Activated naive CD8-positive, alpha-beta T cell treated with anti-CD3 and anti-CD28 coated beads, Interleukin-2, amount 10 ng/mL, durations not matched to agents 7 days and 5 days (primary cell): ENCODE results near the gene ZBTB7C. TPM values are rescaled to one million over a fixed set of nuclear protein-coding genes. Genes with fewer than 3 reads are reported as not detected.
A peak's percentile ranks its signal among the peaks of the same experiment; 100 is the strongest.

Experiments
- ATAC-seq: fragments of 150-1000 bp; cut with Tn5 transposase; one replicate; pipeline ENCODE4 v1.10.0; 2021; ENCODE audit warnings: low read depth, moderate library complexity
- POLR2A ChIA-PET: fragments of 350-600 bp; sonication (Branson Sonifier 250); formaldehyde crosslinking; loops from one replicate; lab custom pipeline; 2021; ENCODE audit warnings: antibody characterized with exemption; lab: Charles Lee
- DNase-seq: peaks from one replicate; pipeline ENCODE4 v3.0.0; 2021
- H3K27ac Mint-ChIP-seq: one replicate; pipeline ENCODE4 v1.8.0; 2022; ENCODE audit warnings: mild to moderate bottlenecking, mixed read lengths
- H3K27me3 Mint-ChIP-seq: one replicate; pipeline ENCODE4 v1.8.0; 2022; ENCODE audit warnings: mild to moderate bottlenecking, moderate library complexity, mixed read lengths
- H3K36me3 Mint-ChIP-seq: one replicate; pipeline ENCODE4 v1.8.0; 2021; ENCODE audit warnings: mild to moderate bottlenecking, mixed read lengths
- H3K4me1 Mint-ChIP-seq: one replicate; pipeline ENCODE4 v1.8.0; 2021; ENCODE audit warnings: mixed read lengths
- H3K4me3 Mint-ChIP-seq: one replicate; pipeline ENCODE4 v1.8.0; 2022; ENCODE audit warnings: mild to moderate bottlenecking, moderate library complexity, mixed read lengths
- H3K9me3 Mint-ChIP-seq: one replicate; pipeline ENCODE4 v1.8.0; 2021; ENCODE audit warnings: mixed read lengths
- total RNA-seq, 2 experiments: library from RNA; stranded (reverse); gene quantifications; one replicate each; pipeline ENCODE4 v1.2.3, GENCODE V29; 2021

ZBTB7C gene
- total RNA-seq, 2 experiments from 2014 or later = not detected

DNA sequence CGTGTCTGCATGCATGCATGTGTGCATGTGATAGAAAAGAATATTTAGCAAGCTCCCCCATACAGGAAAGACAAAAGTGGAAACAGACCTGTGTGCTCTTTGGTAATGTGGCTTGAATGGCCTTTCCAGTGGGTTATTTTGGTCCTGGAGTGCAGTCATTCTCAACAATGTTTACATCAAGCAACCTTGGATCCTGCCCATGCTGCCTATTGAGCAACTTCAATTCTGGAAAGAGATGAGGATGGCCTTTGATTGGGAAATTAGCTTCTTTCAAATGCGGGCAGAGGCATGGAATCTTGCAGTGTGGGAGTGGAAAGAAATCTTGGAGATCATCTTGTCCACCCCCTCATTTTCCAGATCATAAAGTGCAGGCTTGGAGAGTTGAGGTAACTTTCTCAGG, 391.5 kb downstream of the ZBTB7C start:
- Mint-ChIP-seq H3K27ac (no peak overlapping the region), H3K4me1 (peaks cover 2% of the 10 kb centered on the region), H3K9me3 (peaks cover 1% of the 10 kb centered on the region), H3K36me3 (no peaks in the 10 kb centered on the region), H3K27me3 (peaks cover 36% of the 10 kb centered on the region), H3K4me3 (no peak overlapping the region)
- POLR2A ChIA-PET = no interaction called here
- no peak for DNase-seq
- ATAC-seq = no peak

DNA sequence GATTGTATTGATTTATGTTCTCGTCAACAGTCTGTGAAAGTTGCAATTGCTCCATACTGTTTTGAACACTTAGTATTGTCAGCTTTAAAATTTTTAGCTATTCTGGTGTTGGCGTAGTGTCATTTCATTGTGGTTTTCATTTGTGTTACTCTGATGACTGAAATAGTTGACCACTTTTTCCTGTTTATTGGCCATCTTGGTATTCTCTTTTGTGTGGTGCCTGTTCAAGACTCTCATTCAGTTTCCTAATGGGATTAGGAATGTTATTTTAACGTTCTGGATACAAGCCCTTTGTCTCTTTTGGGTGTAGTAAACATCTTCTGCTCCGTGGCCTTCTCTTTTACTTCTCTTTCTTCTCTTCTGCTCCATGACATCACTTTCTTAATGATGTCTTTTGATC, 396.0 kb downstream of the ZBTB7C start:
- no peak overlapping the region for H3K27ac Mint-ChIP-seq
- H3K36me3 Mint-ChIP-seq = no peaks in the 10 kb centered on the region
- ATAC-seq (no peak), DNase-seq (no peak)
- peaks cover 8% of the 10 kb centered on the region for H3K4me1 Mint-ChIP-seq
- POLR2A ChIA-PET = no interaction called here
- H3K27me3 Mint-ChIP-seq = peaks cover 44% of the 10 kb centered on the region
- H3K4me3 Mint-ChIP-seq = no peak overlapping the region
- H3K9me3 Mint-ChIP-seq = peaks cover 1% of the 10 kb centered on the region

DNA sequence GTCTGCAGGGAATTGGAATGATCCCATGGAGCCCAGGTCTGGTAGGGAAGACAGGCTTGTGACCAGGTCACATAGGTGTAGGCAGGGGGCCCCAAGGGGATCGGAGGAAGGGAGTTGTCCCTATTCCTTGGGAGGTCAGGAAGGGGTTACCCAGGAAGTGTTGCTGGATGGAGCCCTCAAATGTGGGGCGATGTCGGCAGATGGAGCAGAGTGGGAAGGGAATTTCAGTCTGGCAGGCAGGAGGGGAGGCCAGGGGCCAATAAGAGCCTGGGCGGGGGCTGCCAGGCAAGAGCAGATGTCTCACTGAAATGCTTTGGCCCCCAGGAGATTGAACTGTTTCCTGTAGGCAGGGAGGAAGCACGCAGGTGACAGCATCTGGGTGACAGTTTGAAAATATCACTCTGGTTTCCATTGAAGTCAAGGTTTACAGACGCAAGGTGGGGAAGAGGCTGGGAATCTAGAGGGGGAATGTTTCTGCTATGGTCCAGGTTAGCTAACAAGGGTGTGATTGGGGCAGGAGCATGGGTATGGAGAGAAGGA, 397.2 kb downstream of the ZBTB7C start:
- H3K27me3 Mint-ChIP-seq = peaks cover 44% of the 10 kb centered on the region
- H3K9me3 Mint-ChIP-seq = peaks cover 1% of the 10 kb centered on the region
- no peaks in the 10 kb centered on the region for H3K36me3 Mint-ChIP-seq
- DNase-seq = no peak
- no peak overlapping the region for H3K4me3 Mint-ChIP-seq
- H3K4me1 Mint-ChIP-seq = peaks cover 8% of the 10 kb centered on the region
- POLR2A ChIA-PET = no interaction called here
- no peak for ATAC-seq
- no peak overlapping the region for H3K27ac Mint-ChIP-seq

DNA sequence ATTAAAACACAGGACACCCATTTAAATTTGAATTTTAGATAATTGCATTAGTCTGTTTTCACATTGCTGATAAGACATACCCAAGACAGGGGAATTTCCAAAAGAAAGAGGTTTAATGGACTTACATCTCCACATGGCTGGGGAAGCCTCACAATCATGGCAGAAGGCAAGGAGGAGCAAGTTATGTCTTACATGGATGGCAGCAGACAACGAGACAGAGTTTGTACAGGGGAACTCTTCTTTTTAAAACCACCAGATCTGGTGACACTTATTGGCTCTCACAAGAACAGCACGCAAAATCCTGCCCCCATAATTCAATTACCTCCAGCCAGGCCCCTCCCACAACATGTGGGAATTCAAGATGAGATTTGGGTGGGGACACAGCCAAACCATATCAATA, 398.9 kb downstream of the ZBTB7C start:
- ATAC-seq = no peak
- no peak for DNase-seq
- H3K27ac Mint-ChIP-seq = no peak overlapping the region
- H3K4me3 Mint-ChIP-seq = no peak overlapping the region
- H3K36me3 Mint-ChIP-seq = no peaks in the 10 kb centered on the region
- peaks cover 43% of the 10 kb centered on the region for H3K27me3 Mint-ChIP-seq
- POLR2A ChIA-PET = no interaction called here
- peaks cover 1% of the 10 kb centered on the region for H3K9me3 Mint-ChIP-seq
- peaks cover 8% of the 10 kb centered on the region for H3K4me1 Mint-ChIP-seq

DNA sequence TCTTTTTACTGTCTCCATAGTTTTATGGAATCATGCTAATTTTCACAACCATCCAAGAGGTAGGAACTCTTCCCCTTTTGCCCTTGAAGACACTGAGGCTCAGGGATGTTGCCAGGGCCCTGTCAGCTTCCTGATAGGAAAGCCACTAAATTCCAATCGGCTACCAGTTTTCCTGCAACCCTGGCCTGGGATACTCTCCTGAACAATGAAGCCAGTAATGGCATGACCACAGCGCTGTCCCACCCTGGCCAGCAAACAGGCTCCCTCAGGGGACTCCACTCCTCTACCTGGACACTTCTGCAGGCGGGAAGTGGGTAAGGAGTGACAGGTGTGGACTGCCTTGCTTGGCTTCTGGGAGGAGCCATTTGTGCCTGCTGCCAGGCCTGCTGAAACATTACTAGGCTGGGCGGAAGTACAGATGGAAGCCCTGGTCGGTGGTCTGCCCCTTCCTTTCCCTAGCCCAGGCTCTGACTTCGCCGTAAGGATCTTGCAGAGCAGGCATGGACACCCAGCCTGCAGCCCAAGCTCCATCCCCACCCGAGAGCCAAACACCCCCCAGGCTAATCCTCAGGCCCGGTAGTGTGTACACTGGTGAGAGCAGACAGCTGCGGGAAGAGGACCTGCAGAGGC, 400.0 kb downstream of the ZBTB7C start:
- Mint-ChIP-seq H3K9me3 (no peaks in the 10 kb centered on the region), H3K27me3 (peaks cover 36% of the 10 kb centered on the region), H3K4me1 (peaks cover 11% of the 10 kb centered on the region), H3K36me3 (no peaks in the 10 kb centered on the region), H3K27ac (peak overlapping the region; percentile 43), H3K4me3 (peak overlapping the region; percentile 75)
- ATAC-seq = no peak
- DNase-seq = no peak
- POLR2A ChIA-PET = no interaction called here

DNA sequence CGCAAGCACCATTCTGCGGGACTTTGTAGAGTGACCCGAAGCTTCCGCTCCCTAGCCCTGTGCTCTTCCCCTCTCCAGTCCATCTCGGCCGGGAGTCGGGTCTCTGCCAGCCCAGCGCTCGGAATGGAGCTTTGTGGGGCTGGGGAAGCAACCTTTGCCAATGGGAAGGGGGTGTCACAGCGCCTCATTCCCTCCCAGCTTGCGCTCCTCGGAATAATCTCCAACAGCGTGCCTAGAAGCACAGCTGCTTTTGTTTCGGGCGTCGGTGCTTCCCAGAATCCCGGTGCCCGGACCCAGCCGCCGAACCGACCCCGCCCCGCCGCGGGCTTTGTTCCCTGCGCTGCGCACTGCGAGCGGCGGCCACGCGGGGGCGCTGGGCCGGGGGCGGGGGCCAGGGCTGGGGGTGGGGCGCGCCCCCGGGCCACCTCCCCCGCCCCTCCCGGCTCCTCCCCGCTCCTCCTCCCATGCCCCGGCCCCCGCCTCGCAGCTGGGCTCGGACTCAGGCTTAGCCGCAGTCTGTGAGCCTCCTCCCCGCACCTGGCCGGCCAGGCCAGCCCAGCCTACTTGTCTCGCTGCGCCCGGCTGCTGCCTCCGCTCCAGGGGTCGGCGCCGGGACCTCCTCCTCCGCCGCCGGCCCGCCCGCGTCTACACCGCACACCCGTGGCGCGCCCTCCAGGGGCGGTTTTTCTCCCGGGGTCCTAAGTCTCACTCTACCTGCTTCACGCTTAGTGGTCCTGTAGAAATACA, 401.1 kb downstream of the ZBTB7C start:
- DNase-seq (peak; percentile 73), ATAC-seq (peak; percentile 74)
- peaks cover 31% of the 10 kb centered on the region for H3K27me3 Mint-ChIP-seq
- peaks cover 11% of the 10 kb centered on the region for H3K4me1 Mint-ChIP-seq
- no peaks in the 10 kb centered on the region for H3K36me3 Mint-ChIP-seq
- no peaks in the 10 kb centered on the region for H3K9me3 Mint-ChIP-seq
- POLR2A ChIA-PET = no interaction called here
- H3K4me3 Mint-ChIP-seq = peak overlapping the region; percentile 75
- no peak overlapping the region for H3K27ac Mint-ChIP-seq

- H3K27ac Mint-ChIP-seq = no peak overlapping the region
- H3K4me1 Mint-ChIP-seq = peaks cover 11% of the 10 kb centered on the region
- POLR2A ChIA-PET = no interaction called here
- H3K9me3 Mint-ChIP-seq = no peaks in the 10 kb centered on the region
- no peaks in the 10 kb centered on the region for H3K36me3 Mint-ChIP-seq
- ATAC-seq (no peak), DNase-seq (no peak)
- peaks cover 31% of the 10 kb centered on the region for H3K27me3 Mint-ChIP-seq
- no peak overlapping the region for H3K4me3 Mint-ChIP-seq
Measured at GRCh38 chr18:48007381-48007780, 401.8 kb downstream of the ZBTB7C start.

DNA sequence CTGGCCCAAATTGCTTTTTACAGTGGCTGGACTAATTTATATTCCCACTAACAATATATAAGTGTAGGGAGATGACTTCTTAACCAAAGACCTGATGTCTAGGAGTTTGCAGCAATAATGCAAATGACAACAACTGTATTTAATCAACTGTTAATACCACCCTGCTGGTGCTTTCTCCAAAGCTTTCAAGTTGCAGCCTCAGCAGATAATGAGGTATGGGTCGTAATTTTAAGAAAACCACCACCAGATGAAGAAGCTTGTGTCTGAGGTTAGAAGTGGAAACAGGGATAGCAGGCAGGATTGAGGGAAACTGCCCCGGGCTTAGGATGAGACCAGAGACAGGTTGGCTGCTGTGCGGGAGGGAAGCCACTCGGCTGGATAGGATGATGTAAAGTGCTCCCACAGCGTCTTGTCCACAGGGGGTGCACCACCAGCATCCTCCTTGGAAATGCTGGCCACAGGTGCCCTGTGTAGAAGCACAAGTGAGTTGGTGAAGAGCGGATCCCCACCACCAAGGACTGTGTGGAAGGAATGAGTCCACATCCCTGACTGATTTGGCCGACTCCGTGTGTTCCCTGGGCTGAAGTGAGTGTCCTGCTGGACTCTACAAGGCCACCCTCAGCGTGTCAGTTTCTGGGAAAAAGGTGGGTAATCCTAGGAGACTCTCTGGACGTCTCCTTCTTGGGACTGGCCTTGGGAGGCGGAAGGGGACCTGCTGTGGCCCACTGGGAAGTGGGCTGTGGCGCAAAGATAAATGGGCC, 402.6 kb downstream of the ZBTB7C start:
- no peaks in the 10 kb centered on the region for H3K36me3 Mint-ChIP-seq
- H3K27me3 Mint-ChIP-seq = peaks cover 24% of the 10 kb centered on the region
- no peaks in the 10 kb centered on the region for H3K9me3 Mint-ChIP-seq
- peaks cover 8% of the 10 kb centered on the region for H3K4me1 Mint-ChIP-seq
- ATAC-seq (no peak), DNase-seq (no peak)
- peak overlapping the region; percentile 41 for H3K4me3 Mint-ChIP-seq
- POLR2A ChIA-PET = no interaction called here
- no peak overlapping the region for H3K27ac Mint-ChIP-seq

DNA sequence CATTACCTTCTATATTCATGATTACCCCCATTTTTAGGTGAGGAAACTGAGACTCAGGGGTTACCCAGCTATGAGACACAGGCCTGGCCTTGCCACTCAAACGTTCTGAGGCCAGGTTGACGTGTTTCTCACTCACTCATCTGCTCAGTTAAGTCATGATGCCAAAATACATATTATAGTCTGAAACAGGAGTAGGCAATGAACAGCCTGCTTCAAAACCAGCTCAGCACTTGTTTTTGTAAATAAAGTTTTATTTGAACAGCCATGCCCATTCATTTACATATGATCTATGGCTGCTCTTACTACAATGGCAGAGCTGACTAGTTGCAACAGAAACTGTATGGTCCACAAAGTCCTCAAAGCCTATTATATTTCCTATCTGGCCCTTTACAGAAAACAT, 404.6 kb downstream of the ZBTB7C start:
- Mint-ChIP-seq H3K4me1 (peaks cover 8% of the 10 kb centered on the region), H3K9me3 (no peaks in the 10 kb centered on the region), H3K27me3 (peaks cover 11% of the 10 kb centered on the region), H3K36me3 (no peaks in the 10 kb centered on the region), H3K4me3 (no peak overlapping the region), H3K27ac (no peak overlapping the region)
- POLR2A ChIA-PET = no interaction called here
- no peak for ATAC-seq
- DNase-seq = no peak

DNA sequence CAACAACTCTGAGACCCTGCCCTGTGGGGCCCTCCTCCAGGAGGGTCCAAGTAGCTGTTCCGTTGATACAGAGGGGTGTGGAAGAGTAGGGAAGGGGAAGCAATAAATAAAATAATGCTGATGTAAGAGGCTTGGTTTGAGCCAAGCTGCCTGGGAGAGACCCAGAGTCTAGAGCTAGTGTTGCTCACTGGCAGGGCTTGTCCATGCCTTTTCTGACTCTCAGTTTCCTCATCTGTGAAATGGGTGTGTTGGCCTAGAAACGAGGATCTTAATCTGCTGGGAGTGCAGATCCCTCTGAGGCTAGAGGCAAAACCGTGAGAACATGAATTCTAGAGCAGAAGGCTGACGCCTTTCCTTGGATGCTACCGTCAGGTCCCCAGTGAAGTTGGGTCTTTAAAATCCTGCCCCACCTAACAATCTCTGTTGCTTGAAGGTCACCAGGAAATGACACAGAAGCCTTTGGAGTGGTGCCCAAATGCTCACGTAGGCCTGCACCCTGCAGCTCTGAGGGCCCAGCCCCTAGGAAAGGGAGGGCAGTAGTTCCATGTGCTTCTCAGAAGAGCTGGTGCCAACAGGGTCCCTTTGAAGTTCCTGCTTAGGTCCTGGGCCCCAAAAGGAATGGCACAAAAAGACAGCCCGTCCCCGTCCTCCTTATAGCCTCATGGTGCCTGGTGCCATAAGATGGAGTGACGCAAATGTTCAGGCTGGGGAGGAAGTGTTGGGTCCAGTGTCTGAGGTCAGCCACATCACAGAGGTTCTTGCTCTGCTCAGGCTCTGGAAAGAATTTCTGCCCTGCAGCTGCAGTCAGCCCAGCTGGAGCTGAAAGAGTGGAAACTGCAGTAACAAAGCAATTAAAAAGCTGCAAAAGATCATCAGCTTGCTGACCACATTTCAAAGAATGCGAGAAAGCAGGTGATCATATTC, 405.5 kb downstream of the ZBTB7C start:
- H3K9me3 Mint-ChIP-seq = no peaks in the 10 kb centered on the region
- ATAC-seq (peak; percentile 31), DNase-seq (no peak)
- H3K4me3 Mint-ChIP-seq = no peak overlapping the region
- no peaks in the 10 kb centered on the region for H3K36me3 Mint-ChIP-seq
- H3K27me3 Mint-ChIP-seq = peaks cover 6% of the 10 kb centered on the region
- no peak overlapping the region for H3K27ac Mint-ChIP-seq
- peaks cover 5% of the 10 kb centered on the region for H3K4me1 Mint-ChIP-seq
- POLR2A ChIA-PET = no interaction called here

GRCh38 chr18:48002933-48003365, 406.2 kb downstream of the ZBTB7C start:
- Mint-ChIP-seq H3K36me3 (no peaks in the 10 kb centered on the region), H3K4me3 (no peak overlapping the region), H3K9me3 (no peaks in the 10 kb centered on the region), H3K4me1 (peaks cover 5% of the 10 kb centered on the region), H3K27ac (no peak overlapping the region), H3K27me3 (peaks cover 4% of the 10 kb centered on the region)
- ATAC-seq (no peak), DNase-seq (no peak)
- POLR2A ChIA-PET = no interaction called here

- H3K27me3 Mint-ChIP-seq = no peaks in the 10 kb centered on the region
- H3K9me3 Mint-ChIP-seq = peaks cover 6% of the 10 kb centered on the region
- H3K27ac Mint-ChIP-seq = no peak overlapping the region
- ATAC-seq = no peak
- H3K36me3 Mint-ChIP-seq = no peaks in the 10 kb centered on the region
- POLR2A ChIA-PET = no interaction called here
- H3K4me1 Mint-ChIP-seq = peaks cover 5% of the 10 kb centered on the region
- no peak for DNase-seq
- H3K4me3 Mint-ChIP-seq = no peak overlapping the region
Measured at GRCh38 chr18:48000701-48001100, 408.5 kb downstream of the ZBTB7C start.

GRCh38 chr18:47999801-48000248, 409.4 kb downstream of the ZBTB7C start:
- DNase-seq (no peak), ATAC-seq (no peak)
- H3K27ac Mint-ChIP-seq = no peak overlapping the region
- H3K36me3 Mint-ChIP-seq = no peaks in the 10 kb centered on the region
- peaks cover 6% of the 10 kb centered on the region for H3K9me3 Mint-ChIP-seq
- H3K4me1 Mint-ChIP-seq = peaks cover 5% of the 10 kb centered on the region
- H3K27me3 Mint-ChIP-seq = no peaks in the 10 kb centered on the region
- no peak overlapping the region for H3K4me3 Mint-ChIP-seq
- POLR2A ChIA-PET = no interaction called here
